Neuron (in vitro differentiated cells): ENCODE data around the gene GPX8.

ENCODE experiments used
- H2AFZ ChIP-seq: one replicate; pipeline ENCODE4 v1.6.1; 2013; ENCODE audit warnings: low read depth, mild to moderate bottlenecking, inconsistent platforms, low read length, moderate library complexity
- H3K27me3 ChIP-seq: one replicate; pipeline ENCODE4 v1.6.1; 2013; ENCODE audit warnings: low read length; ENCODE audit not compliant: insufficient read depth
- H3K36me3 ChIP-seq: one replicate; pipeline ENCODE4 v1.6.1; 2013; ENCODE audit warnings: low read length; ENCODE audit not compliant: insufficient read depth
- H3K4me1 ChIP-seq: one replicate; pipeline ENCODE4 v1.6.1; 2013; ENCODE audit warnings: low read length; ENCODE audit not compliant: insufficient read depth
- H3K4me3 ChIP-seq: 2 replicates; pipeline ENCODE4 v1.5.1; 2013; ENCODE audit warnings: mild to moderate bottlenecking, low read length, moderate library complexity
- H3K9me3 ChIP-seq: one replicate; pipeline ENCODE4 v1.6.1; 2013; ENCODE audit warnings: low read length

GPX8 gene

GRCh38 chr5:55177078-55177477 lies 17.1 kb downstream of the GPX8 start:
- Histone ChIP-seq H3K36me3 (no peaks in the 10 kb centered on the region), H3K27me3 (peaks cover 52% of the 10 kb centered on the region), H2AFZ (peak overlapping the region; percentile 69), H3K4me3 (no peak overlapping the region), H3K9me3 (no peaks in the 10 kb centered on the region), H3K4me1 (peaks cover 22% of the 10 kb centered on the region)

GRCh38 chr5:55180016-55180415 lies 20.0 kb downstream of the GPX8 start:
- Histone ChIP-seq H3K27me3 (peaks cover 42% of the 10 kb centered on the region), H2AFZ (no peak overlapping the region), H3K4me1 (peaks cover 11% of the 10 kb centered on the region), H3K36me3 (no peaks in the 10 kb centered on the region), H3K9me3 (no peaks in the 10 kb centered on the region), H3K4me3 (no peak overlapping the region)

- peaks cover 27% of the 10 kb centered on the region for H3K27me3 ChIP-seq
Measured at GRCh38 chr5:55187370-55187769, 27.4 kb downstream of the GPX8 start.

GRCh38 chr5:55188656-55189540 lies 28.9 kb downstream of the GPX8 start:
- Histone ChIP-seq H3K27me3 (peaks cover 30% of the 10 kb centered on the region), H3K4me3 (no peak overlapping the region), H3K9me3 (no peaks in the 10 kb centered on the region), H3K36me3 (no peaks in the 10 kb centered on the region), H2AFZ (no peak overlapping the region), H3K4me1 (no peaks in the 10 kb centered on the region)

More at GRCh38 chr5:55187370-55187769, 27.4 kb downstream of the GPX8 start:
- Histone ChIP-seq H3K4me3 (no peak overlapping the region), H3K36me3 (no peaks in the 10 kb centered on the region), H3K9me3 (no peaks in the 10 kb centered on the region), H2AFZ (no peak overlapping the region), H3K4me1 (no peaks in the 10 kb centered on the region)

DNA sequence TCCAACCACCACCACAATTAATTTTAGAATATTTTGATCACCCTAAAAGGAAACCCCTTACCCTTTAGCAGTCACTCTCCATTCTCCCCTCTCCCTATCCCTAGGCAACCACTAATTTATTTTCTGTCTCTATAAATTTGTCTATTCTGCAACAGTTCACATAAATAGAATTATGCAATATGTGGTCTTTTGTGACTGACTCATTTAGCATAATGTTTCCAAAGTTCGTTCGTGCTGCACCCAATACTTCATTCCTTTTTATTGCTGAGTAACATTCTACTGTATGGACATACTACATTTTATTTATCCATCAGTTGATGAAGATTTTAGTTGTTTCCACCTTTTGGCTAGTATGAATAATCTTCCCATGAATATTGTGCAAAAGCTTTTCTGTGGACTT lies 31.2 kb downstream of the GPX8 start:
- Histone ChIP-seq H3K27me3 (peaks cover 30% of the 10 kb centered on the region), H3K9me3 (no peaks in the 10 kb centered on the region), H3K4me1 (no peaks in the 10 kb centered on the region), H3K36me3 (no peaks in the 10 kb centered on the region), H2AFZ (no peak overlapping the region), H3K4me3 (no peak overlapping the region)

GRCh38 chr5:55205001-55205400 lies 45.0 kb downstream of the GPX8 start:
- no peak overlapping the region for H2AFZ ChIP-seq
- no peak overlapping the region for H3K4me3 ChIP-seq
- H3K27me3 ChIP-seq: peaks cover 5% of the 10 kb centered on the region

GRCh38 chr5:55211184-55211874 lies 51.4 kb downstream of the GPX8 start:
- H3K9me3 ChIP-seq: no peaks in the 10 kb centered on the region
- no peak overlapping the region for H2AFZ ChIP-seq
- H3K4me3 ChIP-seq: no peak overlapping the region
- H3K27me3 ChIP-seq: peaks cover 16% of the 10 kb centered on the region
- H3K36me3 ChIP-seq: no peaks in the 10 kb centered on the region
- H3K4me1 ChIP-seq: no peaks in the 10 kb centered on the region

More at GRCh38 chr5:55205001-55205400, 45.0 kb downstream of the GPX8 start:
- no peaks in the 10 kb centered on the region for H3K36me3 ChIP-seq
- H3K9me3 ChIP-seq: no peaks in the 10 kb centered on the region
- H3K4me1 ChIP-seq: no peaks in the 10 kb centered on the region
